Stimulated activated CD8-positive, alpha-beta memory T cell treated with anti-CD3 and anti-CD28 coated beads, Interleukin-15, amount 100 ng/mL, for 4 hours (primary cell): ENCODE data around the gene RPL9.
"Not testable (repeated sequence)": the region's sequence is repeated elsewhere in the genome, so short reads cannot be mapped to it uniquely, and the experiment has no call there.

Experiments used
- DNase-seq, 2 donors: peaks; one replicate each; pipeline ENCODE4 v3.0.0-alpha.2; 2020; ENCODE audit warnings: low read depth in 2 of 2

The RPL9 gene

DNA sequence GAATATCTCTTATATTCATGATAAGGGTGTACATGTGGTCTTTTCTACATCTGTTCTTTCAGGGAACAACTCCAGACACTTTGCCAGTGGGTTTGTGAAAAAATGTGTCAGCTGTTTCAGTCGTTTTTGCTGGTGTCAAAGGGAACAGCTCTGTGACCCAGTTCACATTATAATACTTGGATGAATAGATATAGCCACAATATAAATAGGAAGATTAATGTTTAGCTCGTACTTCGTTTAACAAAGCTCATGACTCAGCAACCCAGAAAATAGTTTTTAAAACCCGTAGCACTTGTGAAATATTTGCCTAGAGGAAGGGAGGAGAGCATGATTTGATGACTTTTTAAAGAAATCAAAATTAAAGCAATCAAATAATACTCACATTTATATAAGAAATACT is 8.0 kb upstream of the RPL9 start:
- DNase-seq, result no peak

DNA sequence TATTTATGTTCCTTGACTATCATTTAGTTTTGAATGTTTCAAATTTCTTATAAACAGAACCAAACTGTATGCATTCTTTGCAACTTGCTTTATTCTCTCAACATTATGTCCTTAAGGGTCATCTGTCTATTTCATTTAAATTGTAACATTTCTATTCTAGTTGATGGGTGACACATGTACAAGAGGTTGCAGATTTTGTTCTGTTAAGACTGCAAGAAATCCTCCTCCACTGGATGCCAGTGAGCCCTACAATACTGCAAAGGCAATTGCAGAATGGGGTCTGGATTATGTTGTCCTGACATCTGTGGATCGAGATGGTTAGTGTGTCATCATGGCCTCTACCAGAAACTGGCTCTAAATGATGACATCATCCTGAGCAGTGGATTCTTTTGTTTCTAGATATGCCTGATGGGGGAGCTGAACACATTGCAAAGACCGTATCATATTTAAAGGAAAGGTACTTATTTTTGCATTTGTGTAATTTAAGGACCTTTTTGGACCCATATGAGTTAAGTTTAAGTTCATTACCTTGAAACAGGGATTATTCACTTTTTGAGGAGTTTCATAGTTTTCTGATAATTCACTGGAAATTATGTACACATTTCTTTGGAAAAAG is 6.3 kb upstream of the RPL9 start:
- no peak for DNase-seq

DNA sequence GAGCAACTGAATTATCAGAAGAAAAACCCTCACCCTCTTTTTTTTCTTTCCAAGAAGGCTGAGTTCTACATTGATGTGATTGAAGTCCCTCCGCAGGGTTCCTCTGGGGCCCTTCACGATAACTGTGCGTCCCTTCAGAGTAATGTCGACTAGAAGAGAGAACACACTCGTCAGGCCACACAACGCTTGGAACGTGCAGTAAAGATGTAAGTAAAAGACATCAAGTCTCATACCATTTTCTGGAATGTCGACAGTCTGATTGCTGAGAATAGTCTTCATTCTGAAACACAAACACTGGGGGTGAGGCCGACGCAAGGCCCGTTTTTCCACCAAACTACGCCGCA is 589 bp downstream of the RPL9 start:
- not testable (repeated sequence) for DNase-seq

DNA sequence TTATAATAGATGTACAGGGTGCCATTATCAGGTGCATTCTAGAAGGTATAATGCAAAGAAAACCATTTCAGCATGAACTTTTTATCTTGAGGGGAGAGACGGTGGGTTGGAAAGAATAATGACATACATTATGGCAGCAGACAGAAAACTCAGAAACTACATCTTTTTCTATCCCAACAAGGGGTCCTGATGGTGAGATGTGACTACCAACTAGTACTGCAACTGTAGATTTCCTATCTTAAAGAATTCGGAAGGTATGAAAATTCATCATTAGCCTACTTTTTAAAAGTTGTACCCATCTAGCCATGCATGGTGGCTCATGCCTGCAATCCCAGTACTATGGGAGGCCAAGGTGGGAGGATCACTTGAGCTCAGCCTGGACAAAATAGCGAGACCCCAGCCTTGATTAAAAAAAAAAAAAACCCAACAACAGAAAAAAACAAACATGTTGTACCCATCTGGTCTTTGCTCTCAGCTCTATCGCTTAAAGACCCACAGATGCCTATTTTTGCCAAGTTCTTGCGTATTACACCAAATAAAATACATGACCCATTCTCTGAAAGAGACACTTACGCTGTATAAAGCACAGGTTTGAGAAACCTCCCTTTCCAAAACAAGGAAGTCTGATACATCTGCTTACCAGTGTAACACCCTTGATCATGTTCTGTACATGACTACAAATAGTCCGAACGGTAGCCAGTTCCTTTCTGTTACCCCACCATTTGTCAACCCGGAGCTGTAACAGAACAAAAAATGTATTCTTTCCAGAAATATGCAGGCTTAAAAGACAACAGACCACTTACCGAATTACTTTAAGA is 1.6 kb downstream of the RPL9 start:
- no peak for DNase-seq

- DNase-seq, result no peak
These were observed 3.2 kb downstream of the RPL9 start for GRCh38 chr4:39455486-39455885.

DNA sequence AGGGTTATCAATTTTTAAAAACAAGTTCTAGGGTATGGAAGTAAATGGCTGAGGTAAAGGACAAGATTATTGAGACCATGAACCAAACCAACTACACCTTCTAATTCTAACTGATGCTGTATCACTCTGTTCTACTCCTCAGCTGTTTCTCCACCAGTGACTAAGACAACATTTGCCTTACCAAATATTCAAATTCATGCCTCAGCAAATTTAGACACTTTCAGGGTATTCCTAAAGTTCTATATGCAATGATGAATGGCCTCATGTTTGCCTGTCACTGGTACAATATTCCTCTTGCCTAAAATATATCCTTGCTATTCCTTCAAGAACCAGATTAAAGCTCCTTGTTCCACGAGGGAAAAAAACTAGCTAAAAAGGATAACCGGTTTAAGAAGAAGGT is 5.0 kb downstream of the RPL9 start:
- no peak for DNase-seq

DNA sequence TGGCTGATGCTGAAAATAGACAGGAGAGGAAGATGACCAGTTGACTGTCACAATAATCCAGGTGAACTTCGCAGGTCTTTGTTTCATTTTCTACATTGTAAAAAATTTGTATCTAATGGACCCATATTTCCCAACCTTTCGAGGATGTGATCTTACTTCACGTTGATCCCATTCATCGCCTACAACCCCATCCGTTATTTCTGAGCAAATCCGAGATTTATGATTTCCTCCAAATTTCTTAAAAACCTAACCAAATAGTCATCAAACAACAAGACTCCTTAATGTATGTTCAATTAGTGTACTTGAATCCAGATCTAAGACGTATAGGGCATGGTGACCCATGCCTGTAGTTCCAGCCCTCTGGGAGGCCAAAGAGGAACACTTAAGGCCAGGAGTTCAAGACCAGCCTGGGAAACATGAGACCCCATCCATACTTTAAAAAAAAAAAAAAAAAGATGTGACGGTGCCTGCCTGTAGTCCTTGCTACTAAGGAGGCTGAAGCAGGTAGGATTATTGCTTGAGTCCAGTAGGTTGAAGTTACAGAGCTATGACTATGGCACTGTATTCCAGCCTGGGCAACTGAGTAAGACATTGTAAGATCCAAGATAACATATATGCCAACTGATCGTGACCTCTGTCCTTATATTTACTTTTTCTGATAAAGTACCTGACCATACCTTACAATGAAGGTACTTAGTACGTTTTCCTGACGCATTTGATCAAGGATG is 5.7 kb downstream of the RPL9 start:
- no peak for DNase-seq

- DNase-seq, result no peak
These were observed 6.4 kb downstream of the RPL9 start for GRCh38 chr4:39452153-39452859.

DNA sequence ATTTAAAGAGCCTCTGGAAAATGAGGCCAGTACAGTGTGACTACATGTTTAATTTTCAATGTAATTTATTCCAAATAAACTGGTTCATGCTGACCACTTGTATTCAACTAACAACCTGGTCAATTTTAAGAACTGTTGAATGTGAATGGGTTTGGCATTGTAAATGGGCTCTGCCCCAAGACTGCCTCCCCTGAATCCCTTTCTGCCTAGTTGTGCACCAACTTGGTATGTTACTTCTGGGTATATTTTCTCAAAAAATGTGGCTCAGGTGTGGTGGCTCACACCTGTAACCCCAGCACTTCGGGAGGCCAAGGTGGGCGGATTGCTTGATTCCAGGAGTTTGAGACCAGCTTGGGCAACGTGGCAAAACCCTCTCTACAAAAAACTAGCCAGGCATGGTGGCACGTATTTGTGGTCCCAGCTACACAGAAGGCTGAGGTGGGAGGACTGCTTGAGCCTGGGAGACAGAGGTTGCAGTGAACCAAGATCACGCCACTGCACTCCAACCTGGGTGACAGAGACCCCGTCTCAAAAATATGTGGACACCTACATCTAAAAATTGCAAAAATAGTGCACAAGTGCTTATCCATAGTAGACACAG is 7.2 kb downstream of the RPL9 start:
- no peak for DNase-seq

GRCh38 chr4:39450618-39451017 is 8.1 kb downstream of the RPL9 start:
- no peak for DNase-seq

DNA sequence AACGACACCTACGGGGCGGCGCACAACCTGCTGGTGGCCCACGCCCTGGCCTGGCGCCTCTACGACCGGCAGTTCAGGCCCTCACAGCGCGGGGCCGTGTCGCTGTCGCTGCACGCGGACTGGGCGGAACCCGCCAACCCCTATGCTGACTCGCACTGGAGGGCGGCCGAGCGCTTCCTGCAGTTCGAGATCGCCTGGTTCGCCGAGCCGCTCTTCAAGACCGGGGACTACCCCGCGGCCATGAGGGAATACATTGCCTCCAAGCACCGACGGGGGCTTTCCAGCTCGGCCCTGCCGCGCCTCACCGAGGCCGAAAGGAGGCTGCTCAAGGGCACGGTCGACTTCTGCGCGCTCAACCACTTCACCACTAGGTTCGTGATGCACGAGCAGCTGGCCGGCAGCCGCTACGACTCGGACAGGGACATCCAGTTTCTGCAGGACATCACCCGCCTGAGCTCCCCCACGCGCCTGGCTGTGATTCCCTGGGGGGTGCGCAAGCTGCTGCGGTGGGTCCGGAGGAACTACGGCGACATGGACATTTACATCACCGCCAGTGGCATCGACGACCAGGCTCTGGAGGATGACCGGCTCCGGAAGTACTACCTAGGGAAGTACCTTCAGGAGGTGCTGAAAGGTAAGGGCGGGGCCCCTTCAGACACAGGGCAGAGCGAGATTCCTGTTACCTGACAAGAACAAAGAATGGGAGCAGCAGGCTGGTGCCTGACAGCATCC is 11.7 kb downstream of the RPL9 start:
- DNase-seq, result peak; percentile 0 to 20

GRCh38 chr4:39446483-39446841 is 12.3 kb downstream of the RPL9 start:
- DNase-seq, result no peak

- DNase-seq, result no peak
These were observed 15.7 kb downstream of the RPL9 start for GRCh38 chr4:39442998-39443397.

DNA sequence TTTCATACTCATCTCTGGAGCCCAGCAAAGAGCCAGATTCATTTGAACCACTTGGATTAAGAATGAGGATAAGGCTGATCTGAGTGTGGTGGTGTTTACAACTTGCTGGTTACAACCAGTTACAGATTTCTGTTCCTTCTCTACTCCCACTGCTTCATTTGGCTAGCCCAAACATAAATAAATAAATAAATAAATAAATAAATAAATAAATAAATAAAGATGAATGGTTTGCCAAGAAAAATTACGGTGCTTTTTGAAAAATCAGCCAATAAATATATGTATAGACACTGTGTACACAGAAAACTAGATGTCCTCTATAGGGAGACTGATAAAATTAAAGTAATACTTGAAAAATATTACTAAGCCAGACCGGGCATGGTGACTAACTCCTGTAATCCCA is 17.1 kb downstream of the RPL9 start:
- DNase-seq, result no peak

- no peak for DNase-seq
These were observed 22.8 kb downstream of the RPL9 start for GRCh38 chr4:39435659-39436563.

GRCh38 chr4:39433878-39434492 is 24.7 kb downstream of the RPL9 start:
- no peak for DNase-seq

- DNase-seq, result no peak
These were observed 29.0 kb downstream of the RPL9 start for GRCh38 chr4:39429476-39430334.

GRCh38 chr4:39427520-39428114 is 31.1 kb downstream of the RPL9 start:
- no peak for DNase-seq
